RPMI8226 (cell line): Measurements from ENCODE around the gene IP6K1.
"Not testable (repeated sequence)": the region's sequence is repeated elsewhere in the genome, so short reads cannot be mapped to it uniquely, and the experiment has no call there.

Experiments used
- DNase-seq: peaks from one replicate; pipeline ENCODE4 v3.0.0-alpha.2; 2015

Gene IP6K1

GRCh38 chr3:49761661-49762060, 24.7 kb downstream of the IP6K1 start:
- DNase-seq, result no peak

DNA sequence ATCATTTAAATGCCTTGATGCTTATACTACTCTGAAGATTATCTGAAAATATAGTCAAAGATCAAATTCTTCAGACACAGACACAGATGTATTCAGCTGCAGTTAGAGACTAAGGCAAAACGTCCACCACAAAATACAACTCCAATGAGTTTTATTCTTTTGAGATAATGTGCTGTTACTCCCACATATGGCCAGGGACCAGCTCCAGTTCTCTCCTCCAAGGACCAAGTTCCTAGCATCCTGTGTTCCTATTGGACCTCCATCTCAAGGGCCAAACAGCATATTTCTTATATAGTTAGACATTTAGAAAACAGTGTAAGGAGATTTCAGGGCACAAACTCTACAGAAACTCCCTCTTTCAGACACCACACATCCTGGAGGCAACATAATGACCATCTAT, 27.1 kb downstream of the IP6K1 start:
- no peak for DNase-seq

- no peak for DNase-seq
Measured at GRCh38 chr3:49757197-49757596, 29.1 kb downstream of the IP6K1 start.

DNA sequence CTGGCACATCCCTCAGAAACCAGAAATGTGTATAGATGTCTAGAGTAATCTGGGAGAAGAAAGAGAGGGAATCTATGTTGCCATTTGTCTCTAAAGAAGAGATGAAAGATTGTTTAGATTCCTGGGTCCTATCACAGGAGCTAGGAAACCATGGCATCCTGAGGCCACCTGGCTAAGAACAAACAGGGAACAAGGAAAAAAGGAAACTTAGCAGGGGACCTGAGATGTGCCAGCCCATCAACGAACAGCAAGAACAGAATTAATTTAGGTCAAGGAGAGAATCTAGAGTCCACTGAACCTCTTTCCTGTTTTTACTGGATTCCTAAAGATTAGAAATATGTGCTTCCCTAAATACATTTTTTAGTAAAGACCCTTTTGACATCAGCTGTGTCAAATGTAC, 30.3 kb downstream of the IP6K1 start:
- DNase-seq, result no peak

- DNase-seq, result no peak
Measured at GRCh38 chr3:49754536-49754935, 31.8 kb downstream of the IP6K1 start.

GRCh38 chr3:49751501-49751900, 34.8 kb downstream of the IP6K1 start:
- no peak for DNase-seq

DNA sequence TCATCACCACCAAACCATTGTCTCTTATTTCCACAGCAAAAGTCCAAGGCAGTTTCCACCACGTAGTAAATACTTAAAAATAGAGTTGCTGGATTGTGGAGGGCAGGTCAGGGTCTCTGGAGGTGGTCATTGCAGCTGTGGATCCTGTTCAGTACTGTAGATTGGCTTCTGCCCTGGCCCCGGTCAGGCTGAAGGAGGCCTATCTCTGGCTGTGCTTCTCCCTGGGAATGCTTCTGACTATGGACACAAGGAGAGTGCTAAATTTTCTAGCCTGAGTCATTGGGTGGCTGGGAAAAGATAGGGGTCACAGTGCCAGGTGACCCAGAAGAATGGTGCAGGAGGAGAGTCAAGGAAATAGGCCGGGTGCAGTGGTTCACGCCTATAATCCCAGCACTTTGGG, 36.3 kb downstream of the IP6K1 start:
- DNase-seq, result no peak

- not testable (repeated sequence) for DNase-seq
Measured at GRCh38 chr3:49748874-49749273, 37.5 kb downstream of the IP6K1 start.

GRCh38 chr3:49747792-49748480, 38.4 kb downstream of the IP6K1 start:
- no peak for DNase-seq

DNA sequence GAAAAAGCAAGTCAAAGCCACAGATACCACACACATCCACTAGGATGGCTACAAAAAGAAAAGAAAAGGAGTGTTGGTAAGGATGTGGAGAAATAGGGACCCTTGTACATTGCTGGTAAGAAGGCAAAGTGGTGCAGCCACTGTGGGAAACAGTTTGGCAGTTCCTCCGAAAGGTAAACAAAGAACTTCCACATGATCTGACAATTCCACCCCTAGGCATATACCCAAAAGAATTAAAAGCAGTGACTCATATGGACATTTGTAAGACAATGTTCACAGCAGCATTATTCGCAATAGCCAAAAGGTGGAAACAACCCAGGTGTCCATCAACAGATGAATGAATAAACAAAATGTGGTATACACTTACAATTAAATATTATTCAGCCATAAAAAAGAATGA, 40.4 kb downstream of the IP6K1 start:
- no peak for DNase-seq

GRCh38 chr3:49740427-49740826, 45.9 kb downstream of the IP6K1 start:
- no peak for DNase-seq

- DNase-seq, result no peak
Measured at GRCh38 chr3:49738067-49738713, 48.2 kb downstream of the IP6K1 start.

- no peak for DNase-seq
Measured at GRCh38 chr3:49734752-49735151, 51.6 kb downstream of the IP6K1 start.

GRCh38 chr3:49733551-49733950, 52.8 kb downstream of the IP6K1 start:
- DNase-seq, result no peak

DNA sequence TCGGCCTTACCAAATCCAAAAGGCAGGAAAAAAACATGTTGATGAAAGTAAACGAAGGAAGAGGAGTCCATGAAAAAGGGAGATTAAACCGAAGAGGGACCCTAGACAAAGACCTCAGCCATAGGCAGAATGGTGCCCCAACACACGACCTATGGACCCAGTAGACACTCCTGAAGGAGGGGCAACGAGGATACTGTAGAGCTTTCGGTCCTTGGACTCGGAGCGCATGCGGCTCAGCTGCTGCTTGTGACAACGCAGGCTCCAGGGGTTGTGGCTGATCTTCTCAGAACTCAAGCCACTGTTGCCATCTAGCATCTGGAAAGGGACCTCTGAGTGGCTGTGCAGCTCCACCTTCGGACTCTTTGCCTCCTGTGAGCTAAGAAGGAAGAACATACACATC, 53.7 kb downstream of the IP6K1 start:
- DNase-seq, result no peak

DNA sequence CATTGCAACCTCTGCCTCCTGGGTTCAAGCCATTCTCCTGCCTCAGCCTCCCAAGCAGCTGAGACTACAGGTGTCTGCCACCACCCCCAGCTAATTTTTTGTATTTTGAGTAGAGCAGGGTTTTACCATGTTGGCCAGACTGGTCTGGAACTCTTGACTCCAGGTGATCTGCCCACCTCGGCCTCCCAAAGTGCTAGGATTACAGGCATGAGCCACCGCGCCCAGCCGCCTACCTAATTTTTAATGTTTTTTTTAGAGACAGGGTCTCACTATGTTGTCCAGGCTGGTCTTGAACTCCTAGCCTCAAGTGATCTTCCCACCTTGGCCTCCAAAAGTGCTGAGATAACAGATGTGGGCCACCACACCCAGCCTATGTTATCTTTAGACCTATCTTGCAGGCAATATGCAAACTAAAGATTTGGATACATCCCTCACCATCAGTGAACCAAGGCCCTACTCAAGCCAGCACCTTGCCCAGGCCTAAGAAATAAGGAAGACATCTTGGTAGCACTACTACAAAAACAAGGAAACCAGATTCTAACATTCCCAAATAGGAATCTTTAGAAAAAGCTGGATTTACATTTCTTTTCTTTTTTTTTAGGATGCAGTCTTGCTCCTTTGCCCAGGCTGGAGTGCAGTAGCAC, 56.3 kb downstream of the IP6K1 start:
- no peak for DNase-seq

DNA sequence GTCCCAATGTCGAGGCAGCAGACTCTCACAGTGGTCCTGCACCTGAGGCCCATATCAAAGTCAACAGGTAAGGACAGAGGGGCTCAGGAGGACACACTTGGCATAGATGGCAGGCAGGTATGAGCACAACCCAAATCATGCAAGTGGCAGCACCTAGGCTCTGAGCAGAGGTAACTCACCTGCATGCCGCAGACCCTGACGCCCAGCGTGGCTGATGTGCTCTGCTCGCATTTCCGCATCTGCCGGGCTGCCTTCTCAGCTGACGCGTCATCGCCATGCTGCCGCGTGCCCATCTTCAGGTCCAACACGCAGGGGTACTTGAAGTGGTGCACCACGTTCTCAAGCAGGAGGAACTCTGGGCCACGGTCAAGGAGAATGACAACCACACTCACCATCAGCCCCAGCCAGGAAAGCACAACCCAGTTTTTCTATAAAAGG, 58.4 kb downstream of the IP6K1 start:
- DNase-seq, result no peak

DNA sequence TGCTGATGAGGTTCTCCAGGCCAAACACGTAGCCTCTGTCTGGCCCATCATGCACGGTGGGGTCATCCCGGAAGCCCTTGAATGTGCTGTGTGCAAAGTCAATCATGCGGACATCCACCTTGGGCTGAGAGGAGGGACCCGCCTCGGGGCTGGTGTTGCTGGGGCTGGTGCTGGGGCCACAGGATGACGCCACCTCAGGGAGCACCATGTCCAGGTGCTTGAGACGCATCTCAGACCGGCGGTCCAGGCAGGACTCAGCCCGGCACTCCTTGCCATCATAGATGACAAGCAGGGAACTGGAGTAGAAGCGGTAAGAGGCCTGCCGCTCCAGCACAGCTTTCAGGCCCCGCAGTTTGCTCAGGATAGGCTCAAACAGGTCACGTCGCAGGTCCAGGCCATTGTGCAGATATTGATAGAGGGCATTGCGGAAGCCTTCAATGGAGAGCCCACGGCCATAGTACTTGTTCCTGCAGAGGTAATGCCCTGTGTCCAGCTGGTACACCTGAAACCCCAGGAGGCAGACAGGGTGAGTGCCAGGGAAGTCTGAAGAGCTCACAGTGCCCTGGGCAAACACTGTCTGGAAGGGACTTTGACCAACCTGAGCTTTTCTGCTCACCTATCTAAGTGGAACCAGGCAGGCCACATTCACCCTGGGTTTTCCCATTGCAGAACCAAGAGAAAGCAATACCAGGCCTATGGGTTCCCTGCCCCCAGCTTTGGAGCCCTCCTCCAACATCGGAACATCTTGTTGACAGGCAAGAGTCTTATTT, 59.0 kb downstream of the IP6K1 start:
- DNase-seq, result no peak

DNA sequence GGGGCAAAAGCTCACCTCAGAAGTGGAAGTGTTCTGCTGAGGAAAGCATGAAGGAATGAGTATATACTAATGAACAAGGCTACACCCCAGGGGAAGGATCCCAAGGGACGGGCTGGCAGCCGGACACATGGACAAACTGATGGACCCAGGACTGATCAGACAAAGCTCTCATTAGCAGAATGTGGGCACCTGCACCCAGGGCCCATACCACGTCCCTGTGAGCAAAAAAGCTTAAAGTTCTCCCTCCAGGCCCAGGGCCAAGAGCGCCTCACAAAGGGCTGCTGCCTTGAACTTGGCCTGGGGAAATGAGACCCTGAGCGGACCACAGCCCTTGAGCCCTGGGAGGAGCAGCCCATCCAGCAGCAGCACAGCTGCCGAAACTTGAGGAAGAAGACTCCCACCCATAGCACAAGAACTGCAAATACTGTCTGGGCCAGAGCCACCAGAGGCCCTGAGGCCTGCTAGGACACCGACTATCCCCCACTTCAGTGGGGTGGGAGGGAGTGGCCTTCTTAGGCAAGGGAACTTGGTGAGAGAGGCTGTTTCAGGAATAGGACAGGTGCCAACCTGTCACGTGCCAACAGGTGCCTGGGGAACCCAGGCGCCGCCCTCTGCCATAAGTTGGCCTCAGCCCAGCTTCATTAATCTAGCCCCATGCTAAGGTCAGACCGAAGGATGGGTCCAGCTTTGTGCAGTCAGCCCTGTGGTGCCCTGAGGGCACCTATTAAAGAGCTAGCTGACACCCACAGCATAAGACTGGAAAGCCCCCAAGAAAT, 60.2 kb downstream of the IP6K1 start:
- peak; percentile 21 for DNase-seq

DNA sequence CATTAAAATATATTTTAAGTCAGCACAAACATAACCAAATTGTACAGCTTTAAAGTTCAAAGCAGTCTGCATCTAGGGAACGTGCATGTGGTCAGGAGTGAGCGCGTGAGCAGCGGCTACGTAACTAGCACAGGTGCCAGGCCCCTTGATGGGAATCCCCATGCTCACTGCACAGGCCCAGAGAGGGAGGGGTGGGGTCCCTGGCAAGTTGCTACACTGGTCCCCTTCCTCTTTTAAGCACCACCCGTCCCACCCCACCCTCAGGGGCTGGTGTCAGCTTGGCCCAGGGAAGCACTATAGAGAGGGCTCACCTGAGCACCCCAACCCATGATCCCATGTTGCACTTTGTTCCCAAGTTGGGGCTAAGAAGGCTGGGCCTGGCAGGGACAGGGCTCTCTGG, 61.8 kb downstream of the IP6K1 start:
- DNase-seq, result peak; percentile 42

- DNase-seq, result peak; percentile 98
Measured at GRCh38 chr3:49723628-49724551, 62.5 kb downstream of the IP6K1 start, which contains the start of gene GMPPB. TSS of gene GMPPB (minus strand) at chr3:49723951. CDS start at chr3:49723726, 225 bp downstream.

DNA sequence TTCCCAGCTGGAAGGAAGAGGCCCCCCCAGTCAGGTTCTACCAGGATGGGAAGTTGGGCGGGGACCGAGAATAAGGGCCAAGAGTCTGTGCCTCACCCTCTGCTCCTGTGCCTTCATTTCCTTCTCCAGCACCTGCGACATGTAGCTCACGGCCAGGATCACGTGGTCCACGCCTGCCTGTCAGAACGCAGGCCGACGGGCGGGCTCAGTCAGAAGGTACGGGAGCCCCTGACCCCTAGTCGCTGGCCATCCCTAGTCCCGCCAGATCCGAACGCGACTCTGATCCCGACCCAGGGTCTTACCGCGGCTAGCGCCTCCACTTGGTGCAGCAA, 63.1 kb downstream of the IP6K1 start:
- peak; percentile 74 for DNase-seq
